Activated gamma-delta T cell treated with anti-CD3 and anti-CD28 coated beads, Interleukin-2, amount 50 U/mL, for 16 hours (primary cell): ENCODE data around the gene SLC27A1.
A peak's percentile ranks its signal among the peaks of the same experiment; 100 is the strongest.
"Not testable (repeated sequence)": the region's sequence is repeated elsewhere in the genome, so short reads cannot be mapped to it uniquely, and the experiment has no call there.

Experiments used
- DNase-seq: peaks from one replicate; pipeline ENCODE4 v3.0.0-alpha.2; 2020; ENCODE audit warnings: low read depth

SLC27A1 gene

GRCh38 chr19:17511724-17512573 is 41.6 kb downstream of the SLC27A1 start:
- DNase-seq: peak; percentile 63

DNA sequence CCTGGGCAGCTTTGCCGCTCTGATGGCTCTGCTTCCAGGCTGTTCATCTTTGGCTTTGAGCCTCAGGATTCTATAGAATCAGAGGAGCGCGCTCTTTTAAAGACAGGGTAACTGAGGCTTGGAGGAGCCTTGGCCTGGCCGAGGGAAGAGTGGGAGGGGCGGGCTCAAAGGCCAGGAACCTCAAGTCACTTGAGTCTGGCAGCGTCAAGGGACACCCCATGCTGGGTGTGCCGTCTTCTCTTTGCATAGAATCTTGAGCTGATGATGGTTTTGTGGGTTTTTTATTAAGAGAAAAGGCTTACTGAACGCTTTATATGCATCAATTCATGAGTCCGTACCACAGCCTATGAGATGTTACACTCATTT is 42.2 kb downstream of the SLC27A1 start:
- no peak for DNase-seq

- DNase-seq: no peak
Observed at GRCh38 chr19:17515408-17516149, 45.3 kb downstream of the SLC27A1 start.

DNA sequence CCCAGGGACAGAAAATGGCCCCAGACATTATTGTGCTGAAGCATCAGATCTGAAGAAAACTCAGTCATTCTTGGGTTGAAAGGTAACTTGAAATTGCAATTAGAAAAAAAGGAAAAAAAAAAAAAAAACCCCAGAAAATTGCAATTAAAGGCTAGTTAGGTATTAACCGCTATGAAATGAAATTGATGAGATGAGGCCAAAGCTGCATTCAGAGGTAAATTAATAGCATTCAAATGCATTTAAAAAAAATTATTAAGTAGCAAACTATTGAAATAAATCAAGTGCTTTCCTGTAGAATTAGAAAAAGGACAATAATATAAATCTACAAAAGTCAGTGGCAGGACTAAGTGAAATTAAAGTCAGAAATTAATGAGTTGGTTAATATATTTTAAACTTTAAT is 47.6 kb downstream of the SLC27A1 start:
- DNase-seq: no peak

- DNase-seq: not testable (repeated sequence)
Observed at GRCh38 chr19:17518654-17519053, 48.3 kb downstream of the SLC27A1 start.

DNA sequence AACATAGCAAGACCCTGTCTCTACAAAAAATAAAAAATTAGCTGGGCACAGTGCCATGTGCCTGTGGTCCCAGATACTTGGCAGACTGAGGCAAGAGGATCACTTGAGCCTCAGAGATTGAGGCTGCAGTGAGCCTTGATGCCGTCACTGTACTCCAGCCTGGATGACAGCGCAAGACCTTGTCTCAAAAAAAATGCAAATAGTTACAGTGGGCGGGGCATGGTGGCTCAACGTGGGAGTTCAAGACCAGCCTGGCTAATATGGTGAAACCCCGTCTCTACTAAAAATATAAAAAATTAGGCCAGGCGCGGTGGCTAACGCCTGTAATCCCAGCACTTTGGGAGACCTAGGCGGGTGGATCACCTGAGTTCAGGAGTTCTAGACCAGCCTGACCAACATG is 49.6 kb downstream of the SLC27A1 start:
- DNase-seq: no peak

DNA sequence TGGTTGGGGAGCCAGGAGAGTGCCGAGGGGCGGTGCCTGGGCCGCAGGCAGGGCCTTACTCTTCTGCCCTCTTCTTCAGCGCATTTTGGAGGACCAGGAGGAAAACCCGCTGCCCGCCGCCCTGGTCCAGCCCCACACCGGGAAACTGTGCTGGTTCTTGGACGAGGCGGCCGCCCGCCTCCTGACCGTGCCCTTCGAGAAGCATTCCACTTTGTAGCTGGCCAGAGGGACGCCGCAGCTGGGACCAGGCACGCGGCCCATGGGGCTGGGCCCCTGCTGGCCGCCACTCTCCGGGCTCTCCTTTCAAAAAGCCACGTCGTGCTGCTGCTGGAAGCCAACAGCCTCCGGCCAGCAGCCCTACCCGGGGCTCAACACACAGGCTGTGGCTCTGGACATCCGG is 50.5 kb downstream of the SLC27A1 start:
- no peak for DNase-seq

- peak; percentile 38 for DNase-seq
Observed at GRCh38 chr19:17522988-17523872, 52.9 kb downstream of the SLC27A1 start.

DNA sequence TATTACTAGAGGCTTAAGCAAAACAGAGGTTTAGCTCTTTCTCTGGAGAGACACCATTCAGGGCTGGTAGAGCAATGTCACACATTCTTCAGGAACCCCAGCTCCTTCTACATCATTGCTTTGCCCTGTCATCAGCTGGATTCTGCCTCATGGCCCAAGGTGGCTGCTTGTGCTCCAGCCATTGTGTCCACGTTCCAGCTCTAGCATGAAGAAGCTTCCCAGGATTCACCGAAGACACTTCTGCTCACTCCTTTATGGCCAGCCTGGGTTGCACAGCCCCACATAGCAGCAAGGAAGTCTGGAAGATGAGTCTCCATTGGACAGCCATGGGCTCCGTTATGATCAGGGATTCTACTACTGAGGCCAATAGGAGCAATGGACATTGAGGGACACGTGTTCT is 54.3 kb downstream of the SLC27A1 start:
- DNase-seq: no peak

DNA sequence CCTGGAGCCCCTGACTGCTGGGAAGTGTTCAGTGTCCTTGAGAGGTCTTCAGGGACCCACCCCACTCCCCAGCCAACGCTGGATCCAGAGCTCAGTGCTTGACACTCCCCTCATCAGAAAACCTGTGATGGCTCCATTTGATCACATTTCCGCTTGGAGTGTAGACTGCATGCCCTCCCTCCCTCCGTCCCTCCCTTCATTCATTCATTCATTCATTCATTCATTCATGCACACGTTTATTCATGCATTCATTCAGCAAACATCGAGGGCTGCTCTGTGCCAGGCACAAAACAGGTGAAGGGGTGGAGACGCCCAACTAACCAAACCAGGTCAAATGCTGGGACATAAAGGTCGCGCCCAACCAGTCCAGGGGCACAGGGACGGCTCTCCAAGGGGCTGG is 54.8 kb downstream of the SLC27A1 start:
- no peak for DNase-seq

DNA sequence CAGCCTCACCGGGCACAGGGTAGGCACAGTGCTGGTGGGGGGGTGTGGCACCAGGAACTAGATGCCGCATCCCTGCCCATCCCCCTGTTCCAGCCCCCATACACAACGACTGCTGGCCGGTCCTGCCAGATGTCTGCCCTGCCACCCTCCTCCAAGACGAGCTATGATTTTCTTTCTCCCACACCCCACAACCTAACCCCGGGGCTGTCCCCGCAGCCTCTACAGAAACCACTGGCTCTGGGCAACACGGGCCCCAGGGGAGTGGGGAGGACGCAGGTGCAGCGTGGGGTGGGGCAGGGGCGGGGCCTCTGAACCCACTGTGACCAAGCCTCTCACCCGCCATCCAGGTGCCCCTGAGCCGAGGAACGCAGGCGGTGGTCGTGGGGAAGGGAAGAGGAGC is 56.6 kb downstream of the SLC27A1 start:
- DNase-seq: no peak

DNA sequence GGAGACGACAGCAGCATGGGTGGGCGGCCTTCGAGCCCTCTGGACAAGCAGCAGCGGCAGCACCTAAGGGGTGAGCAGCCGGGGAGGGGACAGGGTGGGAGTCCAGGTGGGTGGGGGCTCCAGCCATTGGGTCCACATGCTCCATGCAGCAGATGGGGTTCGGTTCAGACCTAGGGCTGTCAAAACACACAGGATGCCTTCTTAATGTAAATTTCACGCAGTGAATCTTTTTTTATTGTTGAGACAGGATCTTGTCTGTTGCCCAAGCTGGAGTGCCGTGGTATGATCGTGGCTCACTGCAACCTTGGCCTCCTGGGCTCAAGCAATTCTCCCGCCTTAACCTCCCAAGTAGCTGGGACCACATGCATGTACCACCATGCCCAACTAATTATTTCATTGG is 57.0 kb downstream of the SLC27A1 start:
- DNase-seq: no peak

GRCh38 chr19:17528610-17529009 is 58.3 kb downstream of the SLC27A1 start:
- DNase-seq: no peak

DNA sequence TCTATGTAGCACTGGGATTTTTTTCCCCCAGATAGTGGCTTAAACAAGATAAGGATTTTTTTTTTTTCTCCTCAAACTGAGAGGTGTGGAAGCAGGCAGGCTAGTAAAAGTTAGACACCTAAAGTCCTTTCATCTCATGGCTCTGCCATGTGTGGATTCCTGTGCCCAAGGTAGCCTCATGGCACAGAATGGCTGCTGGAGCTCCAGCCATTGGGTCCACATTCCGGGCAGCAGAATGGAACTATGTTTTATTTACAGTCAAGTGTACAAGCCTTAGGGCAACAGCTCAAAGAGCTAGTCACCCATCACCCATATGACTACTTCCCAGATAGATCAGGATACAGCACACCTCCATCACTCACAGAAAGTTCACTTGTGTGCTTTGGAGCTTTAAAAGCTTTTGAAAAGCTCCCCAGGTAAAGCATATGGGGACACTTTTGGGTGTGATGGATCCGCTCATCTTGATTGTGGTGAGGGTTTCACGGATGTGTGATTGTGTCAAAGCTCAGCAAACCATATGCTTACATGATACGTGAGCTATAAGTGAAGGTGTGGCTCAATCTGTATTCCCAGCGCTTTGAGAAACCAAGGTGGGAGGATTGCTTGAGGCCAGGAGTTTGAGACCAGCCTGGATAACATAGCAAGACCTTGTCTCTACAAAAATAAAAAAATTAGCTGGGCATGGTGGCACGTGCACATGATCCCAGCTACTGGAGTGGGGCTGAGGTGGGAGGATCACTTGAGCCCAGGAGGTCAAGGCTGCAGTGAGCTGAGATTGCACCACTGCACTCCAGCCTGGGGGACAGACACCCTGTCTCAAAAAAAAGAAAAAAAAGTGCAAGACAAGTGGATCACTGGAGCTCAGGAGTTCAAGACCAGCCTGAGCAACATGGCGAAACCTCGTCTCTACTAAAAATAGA is 59.2 kb downstream of the SLC27A1 start:
- DNase-seq: no peak

GRCh38 chr19:17530586-17530985 is 60.3 kb downstream of the SLC27A1 start:
- no peak for DNase-seq

GRCh38 chr19:17532116-17532515 is 61.8 kb downstream of the SLC27A1 start:
- no peak for DNase-seq

- DNase-seq: no peak
Observed at GRCh38 chr19:17532557-17532956, 62.2 kb downstream of the SLC27A1 start.

- no peak for DNase-seq
Observed at GRCh38 chr19:17534767-17535166, 64.4 kb downstream of the SLC27A1 start.

DNA sequence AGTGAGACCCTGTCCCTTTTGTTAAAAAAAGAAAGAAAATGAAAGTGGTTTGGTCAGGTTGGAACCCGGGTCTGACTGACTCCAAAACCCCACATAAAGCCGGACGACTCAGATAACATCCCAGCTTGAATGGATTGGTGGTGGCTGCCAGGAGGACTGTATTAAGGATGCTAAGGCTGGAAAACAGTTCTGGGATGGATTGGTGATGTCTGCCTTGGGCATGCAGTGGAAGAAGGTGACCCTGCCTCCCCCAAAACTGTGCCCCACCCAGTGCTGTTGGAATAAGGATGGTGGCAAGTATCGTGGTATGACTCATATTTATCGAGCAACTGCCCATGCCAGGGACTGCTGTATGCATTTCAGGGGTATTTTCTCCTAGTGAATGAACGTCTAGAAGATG is 66.6 kb downstream of the SLC27A1 start:
- DNase-seq: no peak

GRCh38 chr19:17538684-17539237 is 68.4 kb downstream of the SLC27A1 start:
- no peak for DNase-seq
